Measurements from ENCODE around the gene DBF4B. TPM values are rescaled to one million over a fixed set of nuclear protein-coding genes. Genes with fewer than 3 reads are reported as not detected.
"Not testable (repeated sequence)": the region's sequence is repeated elsewhere in the genome, so short reads cannot be mapped to it uniquely, and the experiment has no call there.

The DBF4B gene
- total RNA-seq, 2 experiments from 2014 or later: 29.0 to 31.0 TPM

GRCh38 chr17:44741316-44741715 lies 32.9 kb downstream of the DBF4B start:
- CTCF ChIA-PET: no interaction called here
- no peaks in the 10 kb centered on the region for H3K4me1 Mint-ChIP-seq
- no peak overlapping the region for H3K4me3 Mint-ChIP-seq
- no peaks in the 10 kb centered on the region for H3K9me3 Mint-ChIP-seq
- no peak for DNase-seq
- no peaks in the 10 kb centered on the region for H3K27me3 Mint-ChIP-seq
- POLR2A ChIA-PET: no interaction called here
- no peak overlapping the region for H3K27ac Mint-ChIP-seq
- peaks cover 26% of the 10 kb centered on the region for H3K36me3 Mint-ChIP-seq (ENCODE audit: low read depth)

DNA sequence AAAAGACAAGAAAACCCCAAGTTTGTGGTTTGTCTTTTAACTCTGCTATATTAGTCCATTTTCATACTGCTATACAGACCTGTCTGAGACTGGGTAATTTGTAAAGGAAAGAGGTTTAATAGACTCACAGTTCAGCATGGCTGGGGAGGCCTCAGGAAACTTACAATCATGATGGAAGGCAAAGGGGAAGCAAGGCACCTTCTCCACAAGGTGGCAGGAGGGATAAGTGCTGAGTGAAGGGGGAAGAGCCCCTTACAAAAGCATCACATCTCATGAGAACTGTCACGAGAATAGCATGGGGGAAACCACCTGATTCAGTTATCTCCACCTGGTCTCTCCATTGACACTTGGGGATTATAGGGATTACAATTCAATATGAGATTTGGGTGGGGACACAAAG lies 36.8 kb downstream of the DBF4B start:
- peaks cover 34% of the 10 kb centered on the region for H3K36me3 Mint-ChIP-seq (ENCODE audit: low read depth)
- CTCF ChIA-PET: interaction anchor here (0.7 kb wide), 1 partner anchor 16 kb away, joined by 4 read pairs; no protein-coding TSS in a partner anchor
- H3K27ac Mint-ChIP-seq: no peak overlapping the region
- DNase-seq: no peak
- H3K9me3 Mint-ChIP-seq: no peaks in the 10 kb centered on the region
- H3K4me1 Mint-ChIP-seq: no peaks in the 10 kb centered on the region
- H3K27me3 Mint-ChIP-seq: no peaks in the 10 kb centered on the region
- POLR2A ChIA-PET: no interaction called here
- no peak overlapping the region for H3K4me3 Mint-ChIP-seq

DNA sequence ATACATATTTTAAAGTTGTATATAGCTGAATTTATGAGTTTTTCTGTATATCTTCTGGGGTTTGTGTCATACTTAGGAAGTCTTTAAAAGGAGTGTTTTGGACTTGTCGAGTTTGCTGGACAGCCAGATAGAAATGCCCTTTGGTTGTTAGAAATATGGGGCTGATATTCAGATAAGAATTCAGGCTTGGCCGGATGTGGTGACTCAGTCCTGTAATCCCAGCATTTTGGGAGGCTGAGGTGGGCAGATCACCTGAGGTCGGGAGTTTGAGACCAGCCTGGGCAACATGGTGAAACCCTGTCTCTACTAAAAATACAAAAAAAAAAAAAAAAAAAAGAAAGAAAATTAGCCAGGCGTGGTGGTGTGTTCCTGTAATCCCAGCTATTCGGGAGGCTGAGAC lies 37.3 kb downstream of the DBF4B start:
- H3K9me3 Mint-ChIP-seq, DNase-seq, H3K4me3 Mint-ChIP-seq, H3K4me1 Mint-ChIP-seq, POLR2A ChIA-PET, H3K27me3 Mint-ChIP-seq, H3K27ac Mint-ChIP-seq: not testable (repeated sequence)
- CTCF ChIA-PET: interaction anchor here (0.6 to 0.7 kb wide), 2 partner anchors 16 to 1298 kb away, joined by 3 to 4 read pairs; no protein-coding TSS in a partner anchor
- peaks cover 35% of the 10 kb centered on the region for H3K36me3 Mint-ChIP-seq (ENCODE audit: low read depth)

- CTCF ChIA-PET: no interaction called here
Observed at GRCh38 chr17:44747566-44747965, 39.1 kb downstream of the DBF4B start.

GRCh38 chr17:44749076-44749979 lies 40.9 kb downstream of the DBF4B start:
- Mint-ChIP-seq H3K4me1 (no peaks in the 10 kb centered on the region), H3K9me3 (no peaks in the 10 kb centered on the region), H3K27ac (no peak overlapping the region), H3K27me3 (no peaks in the 10 kb centered on the region), H3K4me3 (no peak overlapping the region), H3K36me3 (ENCODE audit: low read depth) (peaks cover 33% of the 10 kb centered on the region)
- no peak for DNase-seq
- CTCF ChIA-PET: interaction anchor here (1.6 kb wide), 1 partner anchor 26 kb away, joined by 4 read pairs; no protein-coding TSS in a partner anchor
- POLR2A ChIA-PET: no interaction called here

More at GRCh38 chr17:44747566-44747965, 39.1 kb downstream of the DBF4B start:
- Mint-ChIP-seq H3K27me3 (no peaks in the 10 kb centered on the region), H3K9me3 (no peaks in the 10 kb centered on the region), H3K4me3 (no peak overlapping the region), H3K27ac (no peak overlapping the region), H3K4me1 (no peaks in the 10 kb centered on the region), H3K36me3 (ENCODE audit: low read depth) (peaks cover 37% of the 10 kb centered on the region)
- POLR2A ChIA-PET: no interaction called here
- no peak for DNase-seq

- H3K9me3 Mint-ChIP-seq: no peaks in the 10 kb centered on the region
Observed at GRCh38 chr17:44749980-44750318, 41.5 kb downstream of the DBF4B start.

GRCh38 chr17:44751331-44751730 lies 42.9 kb downstream of the DBF4B start:
- no peak for DNase-seq
- ChIA-PET POLR2A (no interaction called here), CTCF (no interaction called here)
- Mint-ChIP-seq H3K36me3 (ENCODE audit: low read depth) (peaks cover 30% of the 10 kb centered on the region), H3K4me3 (no peak overlapping the region), H3K9me3 (no peaks in the 10 kb centered on the region), H3K4me1 (no peaks in the 10 kb centered on the region), H3K27ac (no peak overlapping the region), H3K27me3 (no peaks in the 10 kb centered on the region)

More at GRCh38 chr17:44749980-44750318, 41.5 kb downstream of the DBF4B start:
- H3K27ac Mint-ChIP-seq: no peak overlapping the region
- no peak overlapping the region for H3K4me3 Mint-ChIP-seq
- H3K4me1 Mint-ChIP-seq: no peaks in the 10 kb centered on the region
- POLR2A ChIA-PET: no interaction called here
- DNase-seq: no peak
- CTCF ChIA-PET: no interaction called here
- no peaks in the 10 kb centered on the region for H3K27me3 Mint-ChIP-seq
- peaks cover 33% of the 10 kb centered on the region for H3K36me3 Mint-ChIP-seq (ENCODE audit: low read depth)

DNA sequence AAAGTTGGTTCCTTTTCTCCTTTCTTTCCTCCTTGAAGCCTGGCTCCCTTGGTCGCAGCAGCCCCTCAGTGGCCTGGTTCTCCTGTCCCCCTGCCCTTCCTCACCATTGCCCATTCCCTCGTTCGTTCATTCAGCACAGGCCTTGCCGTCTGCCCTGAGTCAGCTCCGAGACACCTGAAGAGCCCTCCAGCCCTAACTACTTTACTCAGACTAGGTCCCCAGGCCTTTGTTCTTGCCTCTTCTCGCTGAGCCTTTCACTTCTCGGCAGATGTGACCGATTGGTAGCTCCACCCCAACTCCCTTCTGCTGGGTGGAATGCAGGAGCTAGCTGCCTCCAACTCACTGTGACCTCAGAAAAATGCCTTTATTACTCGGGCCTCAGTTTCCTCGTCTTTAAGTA lies 43.3 kb downstream of the DBF4B start:
- peaks cover under 1% of the 10 kb centered on the region for H3K27me3 Mint-ChIP-seq
- DNase-seq: no peak
- H3K4me1 Mint-ChIP-seq: no peaks in the 10 kb centered on the region
- H3K4me3 Mint-ChIP-seq: no peak overlapping the region
- H3K9me3 Mint-ChIP-seq: no peaks in the 10 kb centered on the region
- POLR2A ChIA-PET: no interaction called here
- no peak overlapping the region for H3K27ac Mint-ChIP-seq
- H3K36me3 Mint-ChIP-seq (ENCODE audit: low read depth): peaks cover 29% of the 10 kb centered on the region
- CTCF ChIA-PET: no interaction called here

- CTCF ChIA-PET: no interaction called here
- no peak for DNase-seq
Observed at GRCh38 chr17:44752953-44753861, 44.7 kb downstream of the DBF4B start.

DNA sequence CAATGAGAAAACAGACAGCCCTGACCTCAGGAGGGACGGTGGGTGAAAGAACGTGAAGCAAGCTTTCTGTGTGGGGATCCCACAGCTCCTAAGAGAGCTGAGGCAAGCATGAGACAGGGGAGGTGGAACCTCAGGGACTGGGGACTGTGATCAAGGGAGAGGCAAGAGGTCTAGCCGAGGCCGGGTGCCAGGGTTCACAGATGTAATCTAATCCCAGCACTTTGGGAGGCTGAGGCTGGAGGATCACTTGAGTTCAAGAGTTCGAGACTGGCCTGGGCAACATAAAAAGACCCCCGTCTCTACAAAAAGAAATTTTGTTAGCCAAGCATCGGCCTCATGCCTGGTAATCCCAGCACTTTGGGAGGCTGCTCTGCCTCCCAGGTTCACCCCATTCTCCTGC lies 45.8 kb downstream of the DBF4B start:
- no peaks in the 10 kb centered on the region for H3K9me3 Mint-ChIP-seq
- peaks cover 2% of the 10 kb centered on the region for H3K4me1 Mint-ChIP-seq
- ChIA-PET POLR2A (no interaction called here), CTCF (no interaction called here)
- H3K27me3 Mint-ChIP-seq: peaks cover 16% of the 10 kb centered on the region
- H3K27ac Mint-ChIP-seq: no peak overlapping the region
- H3K36me3 Mint-ChIP-seq (ENCODE audit: low read depth): peaks cover 15% of the 10 kb centered on the region
- H3K4me3 Mint-ChIP-seq: no peak overlapping the region
- no peak for DNase-seq

More at GRCh38 chr17:44752953-44753861, 44.7 kb downstream of the DBF4B start:
- peaks cover 14% of the 10 kb centered on the region for H3K27me3 Mint-ChIP-seq
- no peak overlapping the region for H3K4me3 Mint-ChIP-seq
- POLR2A ChIA-PET: no interaction called here
- H3K4me1 Mint-ChIP-seq: peaks cover 1% of the 10 kb centered on the region
- H3K9me3 Mint-ChIP-seq: no peaks in the 10 kb centered on the region
- peaks cover 17% of the 10 kb centered on the region for H3K36me3 Mint-ChIP-seq (ENCODE audit: low read depth)
- H3K27ac Mint-ChIP-seq: no peak overlapping the region

GRCh38 chr17:44755180-44755579 lies 46.7 kb downstream of the DBF4B start:
- H3K36me3 Mint-ChIP-seq (ENCODE audit: low read depth): peaks cover 13% of the 10 kb centered on the region
- POLR2A ChIA-PET, H3K4me3 Mint-ChIP-seq, DNase-seq, H3K27ac Mint-ChIP-seq, H3K9me3 Mint-ChIP-seq, H3K4me1 Mint-ChIP-seq, CTCF ChIA-PET: not testable (repeated sequence)
- peaks cover 18% of the 10 kb centered on the region for H3K27me3 Mint-ChIP-seq

GRCh38 chr17:44757045-44757917 lies 48.8 kb downstream of the DBF4B start:
- ChIA-PET POLR2A (no interaction called here), CTCF (no interaction called here)
- Mint-ChIP-seq H3K9me3 (no peaks in the 10 kb centered on the region), H3K27ac (no peak overlapping the region), H3K4me1 (peaks cover 2% of the 10 kb centered on the region), H3K36me3 (ENCODE audit: low read depth) (no peaks in the 10 kb centered on the region), H3K27me3 (peaks cover 29% of the 10 kb centered on the region), H3K4me3 (no peak overlapping the region)
- no peak for DNase-seq
